BE2C (cell line): ENCODE measurements around the gene CLIC1.

Experiments used
- DNase-seq: peaks from one replicate; pipeline ENCODE4 v3.0.0-alpha.2; 2020
- H3K27me3 ChIP-seq: fragments of 250-450 bp; sonication (Bioruptor Pico); 2 replicates; pipeline ENCODE4 v1.5.1; 2020; ENCODE audit warnings: mild to moderate bottlenecking
- H3K36me3 ChIP-seq: fragments of 250-450 bp; sonication (Bioruptor Pico); 2 replicates; pipeline ENCODE4 v1.5.1; 2020; ENCODE audit warnings: mild to moderate bottlenecking
- H3K4me1 ChIP-seq: fragments of 250-450 bp; sonication (Bioruptor Pico); 2 replicates; pipeline ENCODE4 v1.5.1; 2020
- H3K4me3 ChIP-seq: 2 replicates; pipeline ENCODE4 v1.5.1; 2011; ENCODE audit warnings: low read depth, low read length
- H3K9me3 ChIP-seq: fragments of 250-450 bp; sonication (Bioruptor Pico); 2 replicates; pipeline ENCODE4 v1.5.1; 2020
- TF ChIP-seq, protein P1 (sequence below): IDR thresholded peaks from 2 replicates; pipeline ENCODE4 v1.5.1; 2012; ENCODE audit warnings: mild to moderate bottlenecking, low read depth, low read length

Gene CLIC1

DNA sequence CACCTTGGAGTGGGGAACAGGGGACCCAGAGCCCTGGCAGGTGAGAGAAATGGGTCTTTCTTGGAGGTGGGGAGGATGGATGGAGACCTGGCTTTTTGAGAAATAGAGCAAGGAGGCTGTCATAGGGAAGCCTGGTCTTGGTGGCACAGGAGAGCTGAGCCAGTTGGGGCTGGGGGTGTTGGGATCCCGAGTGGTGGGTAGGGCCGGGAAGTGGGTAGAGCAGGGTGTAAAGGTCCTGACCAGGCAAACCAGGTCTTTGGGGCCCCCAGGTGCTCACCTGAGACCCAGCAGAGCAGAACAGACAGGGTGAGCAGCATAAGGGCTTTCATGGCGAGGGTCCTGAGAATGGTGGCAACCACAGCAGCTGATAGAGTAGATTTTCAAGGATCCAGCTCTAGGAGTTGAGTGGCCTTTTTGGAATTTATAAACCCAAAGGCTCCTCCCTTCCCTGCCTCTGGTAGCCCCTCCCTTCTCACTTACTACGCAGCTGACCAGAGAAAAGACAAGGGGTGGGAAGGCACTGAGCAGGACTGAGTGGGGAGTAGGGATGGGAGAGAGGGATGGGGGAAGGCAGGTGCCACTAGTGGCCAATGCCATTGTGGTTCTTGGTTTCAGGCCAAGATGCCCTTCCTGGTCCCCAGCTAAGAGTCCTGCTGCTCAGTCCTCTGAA lies 14.8 kb downstream of the CLIC1 start, which contains the start of gene LY6G6C:
TSS of gene LY6G6C (minus strand) at position 396 of the 670 bp plus-strand sequence. CDS start at position 329, 67 bp downstream.
- H3K4me1 ChIP-seq, result no peaks in the 10 kb centered on the region; the same call in 1 of the 2 replicates

DNA sequence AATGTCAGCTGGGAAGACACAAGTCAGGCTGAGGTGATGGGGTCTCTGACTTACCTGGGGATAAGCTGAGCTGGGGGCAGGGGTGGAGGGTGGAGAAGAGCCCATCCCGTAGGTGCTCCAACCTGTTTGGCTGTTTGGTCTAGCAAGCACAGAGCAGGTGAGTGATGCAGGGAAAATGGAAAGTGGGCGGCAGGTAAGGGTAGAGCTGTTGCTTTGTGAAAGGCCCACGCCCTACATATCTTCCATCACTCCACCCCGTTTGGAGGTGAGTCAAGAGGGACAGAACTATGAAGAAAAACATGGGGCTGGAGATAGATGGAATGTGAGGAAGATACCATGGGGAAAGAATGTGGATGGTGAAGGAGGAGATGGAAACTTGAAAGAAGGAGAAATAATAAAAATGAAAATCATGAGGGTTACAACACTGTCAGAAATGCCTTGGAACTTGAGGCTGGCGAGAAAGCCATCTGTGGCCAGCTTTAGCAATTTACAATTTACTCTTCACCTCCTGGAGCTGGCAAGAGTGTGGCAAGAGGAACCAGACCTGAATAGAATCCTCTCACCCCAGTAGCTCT lies 16.0 kb downstream of the CLIC1 start:
- no peak for DNase-seq
- Histone ChIP-seq H3K36me3 (no peaks in the 10 kb centered on the region), H3K27me3 (no peaks in the 10 kb centered on the region), H3K4me3 (no peak overlapping the region), H3K4me1 (no peaks in the 10 kb centered on the region; the same call in 1 of the 2 replicates), H3K9me3 (no peaks in the 10 kb centered on the region)
- TF ChIP-seq, protein P1, sequence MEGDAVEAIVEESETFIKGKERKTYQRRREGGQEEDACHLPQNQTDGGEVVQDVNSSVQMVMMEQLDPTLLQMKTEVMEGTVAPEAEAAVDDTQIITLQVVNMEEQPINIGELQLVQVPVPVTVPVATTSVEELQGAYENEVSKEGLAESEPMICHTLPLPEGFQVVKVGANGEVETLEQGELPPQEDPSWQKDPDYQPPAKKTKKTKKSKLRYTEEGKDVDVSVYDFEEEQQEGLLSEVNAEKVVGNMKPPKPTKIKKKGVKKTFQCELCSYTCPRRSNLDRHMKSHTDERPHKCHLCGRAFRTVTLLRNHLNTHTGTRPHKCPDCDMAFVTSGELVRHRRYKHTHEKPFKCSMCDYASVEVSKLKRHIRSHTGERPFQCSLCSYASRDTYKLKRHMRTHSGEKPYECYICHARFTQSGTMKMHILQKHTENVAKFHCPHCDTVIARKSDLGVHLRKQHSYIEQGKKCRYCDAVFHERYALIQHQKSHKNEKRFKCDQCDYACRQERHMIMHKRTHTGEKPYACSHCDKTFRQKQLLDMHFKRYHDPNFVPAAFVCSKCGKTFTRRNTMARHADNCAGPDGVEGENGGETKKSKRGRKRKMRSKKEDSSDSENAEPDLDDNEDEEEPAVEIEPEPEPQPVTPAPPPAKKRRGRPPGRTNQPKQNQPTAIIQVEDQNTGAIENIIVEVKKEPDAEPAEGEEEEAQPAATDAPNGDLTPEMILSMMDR, result no peak

More for the DNA sequence above, 14.8 kb downstream of the CLIC1 start, which contains the start of gene LY6G6C:
- no peak for DNase-seq
- no peaks in the 10 kb centered on the region for H3K9me3 ChIP-seq
- H3K4me3 ChIP-seq, result no peak within 1 kb of the TSS
- TF ChIP-seq, protein P1, result no peak
- no peaks in the 10 kb centered on the region for H3K27me3 ChIP-seq
- no peaks in the 10 kb centered on the region for H3K36me3 ChIP-seq

DNA sequence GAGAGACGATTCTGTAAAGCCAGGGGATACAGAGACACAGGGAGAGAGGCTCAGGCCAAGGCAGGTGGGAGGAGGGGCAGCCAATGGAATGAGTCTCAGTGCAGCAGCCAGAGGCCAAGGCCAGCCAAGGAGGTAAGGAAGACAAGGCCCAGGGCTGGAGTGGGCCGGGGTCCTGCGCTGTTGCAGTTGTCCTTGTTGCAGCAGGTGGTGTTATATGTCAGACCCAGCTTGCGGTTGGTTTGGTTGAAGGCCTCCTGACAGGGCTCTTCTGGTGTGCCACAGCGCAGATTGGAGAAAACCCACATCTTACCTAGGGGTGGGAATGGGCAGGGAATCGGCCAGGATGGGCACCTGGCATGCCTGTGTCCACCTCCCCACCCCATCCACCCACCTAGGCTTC lies 17.3 kb downstream of the CLIC1 start:
- Histone ChIP-seq H3K4me3 (no peak overlapping the region), H3K36me3 (no peaks in the 10 kb centered on the region), H3K4me1 (no peaks in the 10 kb centered on the region; the same call in 1 of the 2 replicates), H3K9me3 (no peaks in the 10 kb centered on the region), H3K27me3 (no peaks in the 10 kb centered on the region)
- TF ChIP-seq, protein P1, result no peak
- no peak for DNase-seq

DNA sequence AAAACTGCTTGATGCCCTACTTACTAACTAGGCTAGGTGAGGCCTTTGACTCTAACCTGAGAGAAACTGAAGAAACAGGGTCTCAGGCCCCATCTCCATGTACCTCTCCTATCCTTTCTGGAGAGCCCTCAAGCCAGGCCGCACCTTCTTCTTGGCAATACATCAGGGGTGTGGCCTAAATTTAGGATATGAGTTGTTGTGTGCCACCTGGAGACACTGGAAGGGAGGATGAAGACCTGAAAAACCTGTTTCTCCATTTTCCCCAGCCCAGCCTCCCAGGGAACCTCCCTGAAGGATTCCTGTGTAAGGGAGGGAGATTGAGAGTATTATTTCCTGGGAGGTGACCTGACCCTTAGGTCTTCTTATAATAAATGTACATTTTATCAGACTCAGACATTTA lies 18.1 kb downstream of the CLIC1 start:
- no peaks in the 10 kb centered on the region for H3K36me3 ChIP-seq
- no peaks in the 10 kb centered on the region for H3K27me3 ChIP-seq
- DNase-seq, result no peak
- no peak overlapping the region for H3K4me3 ChIP-seq
- no peaks in the 10 kb centered on the region for H3K9me3 ChIP-seq
- TF ChIP-seq, protein P1, result no peak
- H3K4me1 ChIP-seq, result no peaks in the 10 kb centered on the region; the same call in 1 of the 2 replicates

DNA sequence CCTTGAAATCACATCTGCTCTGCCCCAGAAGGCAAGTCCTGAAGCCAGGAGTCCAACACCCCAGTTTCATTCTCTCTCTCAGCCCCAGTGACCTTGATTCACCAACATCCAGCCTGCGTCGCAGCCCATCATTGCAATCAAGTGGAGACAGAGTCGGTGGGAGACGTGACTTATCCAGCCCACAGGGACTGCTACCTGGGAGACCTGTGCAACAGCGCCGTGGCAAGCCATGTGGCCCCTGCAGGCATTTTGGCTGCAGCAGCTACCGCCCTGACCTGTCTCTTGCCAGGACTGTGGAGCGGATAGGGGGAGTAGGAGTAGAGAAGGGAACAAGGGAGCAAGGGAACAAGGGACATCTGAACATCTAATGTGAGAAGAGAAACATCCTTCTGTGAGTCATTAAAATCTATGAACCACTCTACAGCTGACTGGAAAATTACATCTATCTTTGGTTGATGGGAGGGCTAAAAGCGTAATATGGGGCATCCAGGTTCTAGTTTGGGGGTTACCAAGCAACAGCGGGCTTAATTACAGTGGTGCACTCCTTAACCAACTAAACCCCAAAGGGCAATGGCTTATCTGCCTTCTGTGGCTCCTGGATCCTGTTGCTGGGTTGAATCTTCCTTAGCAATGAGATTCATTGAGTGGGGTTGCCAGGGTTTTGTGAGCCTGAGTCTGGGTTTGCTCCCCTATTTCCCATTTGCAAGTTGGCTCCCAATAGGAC lies 18.7 kb downstream of the CLIC1 start:
- Histone ChIP-seq H3K9me3 (no peaks in the 10 kb centered on the region), H3K36me3 (no peaks in the 10 kb centered on the region), H3K4me3 (no peak overlapping the region), H3K27me3 (no peaks in the 10 kb centered on the region), H3K4me1 (no peaks in the 10 kb centered on the region)
- DNase-seq, result no peak
- TF ChIP-seq, protein P1, result no peak
